Fibroblast of mammary gland (primary cell): ENCODE measurements around the gene FOXF1.

ENCODE experiments used
- DNase-seq: peaks from one replicate; pipeline ENCODE4 v3.0.0-alpha.2; 2010; ENCODE audit warnings: low read depth
- H3K4me3 ChIP-seq: 2 replicates; pipeline ENCODE4 v1.5.1; 2011; ENCODE audit warnings: low read depth, mild to moderate bottlenecking, low read length, moderate library complexity; ENCODE audit not compliant: control insufficient read depth
- CTCF ChIP-seq: conservative IDR thresholded peaks from 2 replicates; pipeline ENCODE4 v1.5.1; 2011; ENCODE audit warnings: low read depth, low read length, inconsistent platforms; ENCODE audit not compliant: control insufficient read depth, insufficient read depth

FOXF1 gene

GRCh38 chr16:86479419-86479818 is 30.9 kb upstream of the FOXF1 start:
- no peak for TF ChIP-seq CTCF
- no peak overlapping the region for H3K4me3 ChIP-seq
- DNase-seq: peak; percentile 66

GRCh38 chr16:86480444-86480843 is 29.9 kb upstream of the FOXF1 start:
- TF ChIP-seq CTCF: no peak
- H3K4me3 ChIP-seq: no peak overlapping the region
- DNase-seq: no peak

GRCh38 chr16:86481607-86482006 is 28.7 kb upstream of the FOXF1 start:
- no peak for DNase-seq
- no peak overlapping the region for H3K4me3 ChIP-seq
- no peak for TF ChIP-seq CTCF

DNA sequence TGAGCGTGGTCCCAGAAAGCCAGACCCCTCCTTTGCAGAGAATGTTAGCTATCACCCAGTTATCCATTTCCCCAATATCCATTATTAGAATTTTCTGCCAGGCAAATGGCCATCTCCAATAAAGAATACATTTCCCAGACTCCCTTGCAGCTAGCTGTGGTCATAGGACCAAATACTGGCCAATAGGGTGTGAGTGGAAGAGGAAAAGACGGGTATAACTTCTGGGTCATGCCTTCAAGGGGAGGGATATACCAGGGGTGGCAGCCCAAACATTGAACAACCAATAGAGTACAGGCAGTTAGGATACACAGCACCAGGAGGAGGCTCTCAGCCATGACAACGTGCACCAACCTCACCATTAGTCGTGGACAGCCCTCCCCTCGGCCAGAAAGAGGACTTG is 26.1 kb upstream of the FOXF1 start:
- TF ChIP-seq CTCF: no peak
- DNase-seq: no peak

GRCh38 chr16:86485746-86486145 is 24.6 kb upstream of the FOXF1 start:
- no peak overlapping the region for H3K4me3 ChIP-seq
- TF ChIP-seq CTCF: no peak
- DNase-seq: no peak

More for the DNA sequence above, 26.1 kb upstream of the FOXF1 start:
- no peak overlapping the region for H3K4me3 ChIP-seq

GRCh38 chr16:86490859-86491639 is 19.3 kb upstream of the FOXF1 start:
- no peak for TF ChIP-seq CTCF
- peak; percentile 79 for DNase-seq
- no peak overlapping the region for H3K4me3 ChIP-seq
